Stimulated activated naive CD4-positive, alpha-beta T cell treated with Interleukin-2 at 50 U/mL for 16 hours (primary cell): Measurements from ENCODE around the gene FKBP1B.
"Not testable (repeated sequence)": the region's sequence is repeated elsewhere in the genome, so short reads cannot be mapped to it uniquely, and the experiment has no call there.

Experiments
- DNase-seq: peaks from one replicate; lab custom pipeline; 2025; lab: John Stamatoyannopoulos, UW

Gene FKBP1B

GRCh38 chr2:24022975-24023575, 26.5 kb upstream of the FKBP1B start:
- DNase-seq: no peak

GRCh38 chr2:24024018-24024417, 25.5 kb upstream of the FKBP1B start:
- DNase-seq: no peak

GRCh38 chr2:24024996-24025663, 24.4 kb upstream of the FKBP1B start:
- DNase-seq: no peak

- DNase-seq: no peak
Observed at GRCh38 chr2:24026233-24026632, 23.3 kb upstream of the FKBP1B start.

- DNase-seq: no peak
Observed at GRCh38 chr2:24038786-24039499, 10.6 kb upstream of the FKBP1B start.

- DNase-seq: no peak
Observed at GRCh38 chr2:24040511-24040910, 9.0 kb upstream of the FKBP1B start.

- DNase-seq: not testable (repeated sequence)
Observed at GRCh38 chr2:24043133-24043532, 6.4 kb upstream of the FKBP1B start.

- DNase-seq: no peak
Observed at GRCh38 chr2:24045511-24046508, 3.7 kb upstream of the FKBP1B start.

- no peak for DNase-seq
Observed at GRCh38 chr2:24046599-24046929, 3.0 kb upstream of the FKBP1B start.

- peak; percentile 94 for DNase-seq
Observed at GRCh38 chr2:24046930-24047702, 2.4 kb upstream of the FKBP1B start, which contains the start of gene WDCP. WDCP (minus strand) TSS chr2:24047391; CDS start chr2:24039494, 7,897 bp downstream.

GRCh38 chr2:24047703-24048033, 1.9 kb upstream of the FKBP1B start:
- DNase-seq: no peak

- DNase-seq: no peak
Observed at GRCh38 chr2:24048769-24049484, 614 bp upstream of the FKBP1B start.

- DNase-seq: no peak
Observed at GRCh38 chr2:24050041-24050979, 769 bp downstream of the FKBP1B start.

- DNase-seq: no peak
Observed at GRCh38 chr2:24051833-24052232, 2.3 kb downstream of the FKBP1B start.

GRCh38 chr2:24052951-24053350, 3.4 kb downstream of the FKBP1B start:
- no peak for DNase-seq

- DNase-seq: no peak
Observed at GRCh38 chr2:24054366-24055010, 4.9 kb downstream of the FKBP1B start.

- DNase-seq: no peak
Observed at GRCh38 chr2:24055750-24056149, 6.2 kb downstream of the FKBP1B start.

GRCh38 chr2:24058564-24059271, 9.2 kb downstream of the FKBP1B start:
- no peak for DNase-seq
